ENCODE results near the gene LRRC23. TPM values are rescaled to one million over a fixed set of nuclear protein-coding genes. Genes with fewer than 3 reads are reported as not detected.

LRRC23 gene
- total and polyA plus RNA-seq, 9 of the 15 experiments (the other 6 are each of a cell fraction or from before 2014, with no cell fraction given) = 2.2 to 7.0 (median 3.0) TPM

- TF ChIP-seq UBTF (IDR thresholded peaks at IDR 0.05; ENCODE audit: borderline replicate concordance in 1 of 2, low read depth in 2 of 2, low read length in 2 of 2) = no peak
Observed at GRCh38 chr12:6860942-6861341, 43.7 kb upstream of the LRRC23 start (continued).

- H3K27ac ChIP-seq (ENCODE audit: extremely low read depth, low read depth, low read length) = no peak overlapping the region
- H3K36me3 ChIP-seq (ENCODE audit: control insufficient read depth, insufficient read depth, low read length) = peaks cover 88% of the 10 kb centered on the region
- in situ Hi-C loops (cut with MboI) (no loop called here), intact Hi-C loops (cut with micrococcal nuclease) (no loop called here)
- CTCF ChIA-PET (ENCODE audit: low intra/inter-chr PET ratio) = no interaction called here
- WGBS (ENCODE audit: insufficient coverage, low coverage, missing lambda C conversion rate) = 89% methylated on average over 7 of the region's 9 CpGs
- FAIRE-seq (no peak), ATAC-seq (no peak), DNase-seq (ENCODE audit: extremely low read depth in 1 of 4, low spot score in 3 of 4) (no peak)
- no peak overlapping the region for H3K4me2 ChIP-seq (ENCODE audit: insufficient read depth, low read length)
- H2AFZ ChIP-seq (ENCODE audit: low read depth, low read length) = no peak overlapping the region
- no peak overlapping the region for H3K9ac ChIP-seq (ENCODE audit: insufficient read depth in 1 of 2, low read depth in 2 of 2, low read length in 2 of 2)
- no peaks in the 10 kb centered on the region for H3K79me2 ChIP-seq (ENCODE audit: control insufficient read depth, insufficient read depth, low read length)
- POLR2A ChIA-PET = interaction anchor here (1.3 kb wide), 1 partner anchor 9 kb away, joined by 10 read pairs; the partner anchor contains the start of gene USP5
- no peaks in the 10 kb centered on the region for H3K27me3 ChIP-seq (ENCODE audit: control insufficient read depth in 2 of 2, insufficient read depth in 2 of 2, low read length in 2 of 2)
- no peaks in the 10 kb centered on the region for H3K9me3 ChIP-seq (replicated peaks; ENCODE audit: control insufficient read depth, insufficient read depth, low read depth, low read length)
- no peaks in the 10 kb centered on the region for H3K9me1 ChIP-seq (ENCODE audit: control insufficient read depth, insufficient read depth, low read length)
- no peaks in the 10 kb centered on the region for H4K20me1 ChIP-seq (replicated peaks; ENCODE audit: control insufficient read depth, insufficient read depth, low read length)
- BruUV-seq (replicated peaks) = no TSS peak
- H3K4me1 ChIP-seq (replicated peaks in 1 of 2; ENCODE audit: control insufficient read depth in 2 of 2, insufficient read depth in 2 of 2, low read length in 2 of 2) = peaks cover 5 to 6% of the 10 kb centered on the region in 2 experiments; a peak in 4 of 5 replicates
- no peak overlapping the region for H3K4me3 ChIP-seq
- TF ChIP-seq, protein P1, sequence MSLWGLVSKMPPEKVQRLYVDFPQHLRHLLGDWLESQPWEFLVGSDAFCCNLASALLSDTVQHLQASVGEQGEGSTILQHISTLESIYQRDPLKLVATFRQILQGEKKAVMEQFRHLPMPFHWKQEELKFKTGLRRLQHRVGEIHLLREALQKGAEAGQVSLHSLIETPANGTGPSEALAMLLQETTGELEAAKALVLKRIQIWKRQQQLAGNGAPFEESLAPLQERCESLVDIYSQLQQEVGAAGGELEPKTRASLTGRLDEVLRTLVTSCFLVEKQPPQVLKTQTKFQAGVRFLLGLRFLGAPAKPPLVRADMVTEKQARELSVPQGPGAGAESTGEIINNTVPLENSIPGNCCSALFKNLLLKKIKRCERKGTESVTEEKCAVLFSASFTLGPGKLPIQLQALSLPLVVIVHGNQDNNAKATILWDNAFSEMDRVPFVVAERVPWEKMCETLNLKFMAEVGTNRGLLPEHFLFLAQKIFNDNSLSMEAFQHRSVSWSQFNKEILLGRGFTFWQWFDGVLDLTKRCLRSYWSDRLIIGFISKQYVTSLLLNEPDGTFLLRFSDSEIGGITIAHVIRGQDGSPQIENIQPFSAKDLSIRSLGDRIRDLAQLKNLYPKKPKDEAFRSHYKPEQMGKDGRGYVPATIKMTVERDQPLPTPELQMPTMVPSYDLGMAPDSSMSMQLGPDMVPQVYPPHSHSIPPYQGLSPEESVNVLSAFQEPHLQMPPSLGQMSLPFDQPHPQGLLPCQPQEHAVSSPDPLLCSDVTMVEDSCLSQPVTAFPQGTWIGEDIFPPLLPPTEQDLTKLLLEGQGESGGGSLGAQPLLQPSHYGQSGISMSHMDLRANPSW (CRISPR knock-in tag; IDR thresholded peaks at IDR 0.05) = no peak
- TF ChIP-seq ETS1 (conservative IDR thresholded peaks at IDR 0.05; ENCODE audit: control insufficient read depth, low read depth, low read length) (no peak), JUND (IDR thresholded peaks at IDR 0.05; ENCODE audit: borderline replicate concordance, low read depth, low read length) (no peak), JUND (tag; IDR thresholded peaks at IDR 0.05; ENCODE audit: borderline replicate concordance, low read depth, low read length) (no peak), PHB2 (IDR thresholded peaks at IDR 0.05; ENCODE audit: low read depth) (no peak)
- TF ChIP-seq, protein P2, sequence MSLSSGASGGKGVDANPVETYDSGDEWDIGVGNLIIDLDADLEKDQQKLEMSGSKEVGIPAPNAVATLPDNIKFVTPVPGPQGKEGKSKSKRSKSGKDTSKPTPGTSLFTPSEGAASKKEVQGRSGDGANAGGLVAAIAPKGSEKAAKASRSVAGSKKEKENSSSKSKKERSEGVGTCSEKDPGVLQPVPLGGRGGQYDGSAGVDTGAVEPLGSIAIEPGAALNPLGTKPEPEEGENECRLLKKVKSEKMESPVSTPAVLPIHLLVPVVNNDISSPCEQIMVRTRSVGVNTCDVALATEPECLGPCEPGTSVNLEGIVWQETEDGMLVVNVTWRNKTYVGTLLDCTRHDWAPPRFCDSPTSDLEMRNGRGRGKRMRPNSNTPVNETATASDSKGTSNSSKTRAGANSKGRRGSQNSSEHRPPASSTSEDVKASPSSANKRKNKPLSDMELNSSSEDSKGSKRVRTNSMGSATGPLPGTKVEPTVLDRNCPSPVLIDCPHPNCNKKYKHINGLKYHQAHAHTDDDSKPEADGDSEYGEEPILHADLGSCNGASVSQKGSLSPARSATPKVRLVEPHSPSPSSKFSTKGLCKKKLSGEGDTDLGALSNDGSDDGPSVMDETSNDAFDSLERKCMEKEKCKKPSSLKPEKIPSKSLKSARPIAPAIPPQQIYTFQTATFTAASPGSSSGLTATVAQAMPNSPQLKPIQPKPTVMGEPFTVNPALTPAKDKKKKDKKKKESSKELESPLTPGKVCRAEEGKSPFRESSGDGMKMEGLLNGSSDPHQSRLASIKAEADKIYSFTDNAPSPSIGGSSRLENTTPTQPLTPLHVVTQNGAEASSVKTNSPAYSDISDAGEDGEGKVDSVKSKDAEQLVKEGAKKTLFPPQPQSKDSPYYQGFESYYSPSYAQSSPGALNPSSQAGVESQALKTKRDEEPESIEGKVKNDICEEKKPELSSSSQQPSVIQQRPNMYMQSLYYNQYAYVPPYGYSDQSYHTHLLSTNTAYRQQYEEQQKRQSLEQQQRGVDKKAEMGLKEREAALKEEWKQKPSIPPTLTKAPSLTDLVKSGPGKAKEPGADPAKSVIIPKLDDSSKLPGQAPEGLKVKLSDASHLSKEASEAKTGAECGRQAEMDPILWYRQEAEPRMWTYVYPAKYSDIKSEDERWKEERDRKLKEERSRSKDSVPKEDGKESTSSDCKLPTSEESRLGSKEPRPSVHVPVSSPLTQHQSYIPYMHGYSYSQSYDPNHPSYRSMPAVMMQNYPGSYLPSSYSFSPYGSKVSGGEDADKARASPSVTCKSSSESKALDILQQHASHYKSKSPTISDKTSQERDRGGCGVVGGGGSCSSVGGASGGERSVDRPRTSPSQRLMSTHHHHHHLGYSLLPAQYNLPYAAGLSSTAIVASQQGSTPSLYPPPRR (CRISPR knock-in tag; IDR thresholded peaks at IDR 0.05; ENCODE audit: borderline replicate concordance) = no peak
Observed at GRCh38 chr12:6861391-6861790, 43.2 kb upstream of the LRRC23 start.
